Liver (tissue), 9 donors: Measurements from ENCODE around the gene ZNF606. TPM values are rescaled to one million over a fixed set of nuclear protein-coding genes. Genes with fewer than 3 reads are reported as not detected.

Source experiments
- DNase-seq: peaks from one replicate; pipeline ENCODE4 v3.0.0-alpha.2; 2017; ENCODE audit warnings: low spot score
- H3K27ac ChIP-seq, 2 donors: one replicate each; pipeline ENCODE4 v1.7.0; 2013; ENCODE audit warnings: inconsistent platforms in 2 of 2, low read length in 2 of 2, control low read depth in 1 of 2, low read depth in 1 of 2, mild to moderate bottlenecking in 1 of 2
- H3K27me3 ChIP-seq, 4 donors: one replicate each; pipeline versions ENCODE4 v1.6.1 to v1.7.0; 2013; ENCODE audit warnings: low read length in 3 of 4, inconsistent platforms in 1 of 4, mild to moderate bottlenecking in 1 of 4, moderate library complexity in 1 of 4; ENCODE audit not compliant: control insufficient read depth in 4 of 4, insufficient read depth in 4 of 4
- H3K36me3 ChIP-seq, 4 donors: one replicate each; pipeline versions ENCODE4 v1.6.1 to v1.7.0; 2013; ENCODE audit warnings: low read length in 3 of 4, mild to moderate bottlenecking in 3 of 4, low read depth in 1 of 4, moderate library complexity in 1 of 4; ENCODE audit not compliant: control insufficient read depth in 4 of 4, insufficient read depth in 3 of 4
- H3K4me1 ChIP-seq, 4 donors: one replicate each; pipeline versions ENCODE4 v1.6.1 to v1.7.0; 2013; ENCODE audit warnings: low read length in 3 of 4, mild to moderate bottlenecking in 3 of 4, moderate library complexity in 1 of 4; ENCODE audit not compliant: control insufficient read depth in 4 of 4, insufficient read depth in 4 of 4
- H3K4me3 ChIP-seq, 3 donors: one replicate each; pipeline versions ENCODE4 v1.6.1 to v1.7.0; 2013; ENCODE audit warnings: low read length in 3 of 3, control low read depth in 1 of 3, low read depth in 1 of 3, mild to moderate bottlenecking in 1 of 3
- H3K9ac ChIP-seq, 2 donors: one replicate each; pipeline ENCODE4 v1.7.0; 2013; ENCODE audit warnings: low read length in 2 of 2, mild to moderate bottlenecking in 2 of 2, moderate library complexity in 2 of 2, control low read depth in 1 of 2, low read depth in 1 of 2
- H3K9me3 ChIP-seq, 4 donors: one replicate each; pipeline versions ENCODE4 v1.6.1 to v1.7.0; 2013; ENCODE audit warnings: low read length in 3 of 4; ENCODE audit not compliant: control insufficient read depth in 4 of 4
- EGR1 ChIP-seq, 2 donors: IDR thresholded peaks; 2 replicates each; pipeline ENCODE4 v1.6.1; 2016 to 2018; ENCODE audit warnings: antibody characterized with exemption in 2 of 2, low read depth in 2 of 2
- FOXA1 ChIP-seq: IDR thresholded peaks from 2 replicates; pipeline ENCODE4 v1.6.1; 2016; ENCODE audit warnings: antibody characterized with exemption
- FOXA2 ChIP-seq: IDR thresholded peaks from 2 replicates; pipeline ENCODE4 v1.6.1; 2016; ENCODE audit warnings: antibody characterized with exemption
- GABPA ChIP-seq, 2 donors: IDR thresholded peaks in 1 of 2; conservative IDR thresholded peaks in 1 of 2; 2 replicates each; pipeline ENCODE4 v1.6.1; 2016; ENCODE audit warnings: antibody characterized with exemption in 2 of 2, mild to moderate bottlenecking in 1 of 2, moderate library complexity in 1 of 2
- HNF4A ChIP-seq, 2 donors: conservative IDR thresholded peaks; 2 replicates each; pipeline ENCODE4 v1.6.1; 2016; ENCODE audit warnings: antibody characterized with exemption in 2 of 2, mild to moderate bottlenecking in 2 of 2
- HNF4G ChIP-seq: IDR thresholded peaks from 2 replicates; pipeline ENCODE4 v1.6.1; 2016; ENCODE audit warnings: antibody characterized with exemption
- JUND ChIP-seq, 2 donors: IDR thresholded peaks; 2 replicates each; pipeline ENCODE4 v1.6.1; 2016; ENCODE audit warnings: antibody characterized with exemption in 2 of 2
- NR2F2 ChIP-seq: IDR thresholded peaks from 2 replicates; pipeline ENCODE4 v1.6.1; 2016; ENCODE audit warnings: antibody characterized with exemption
- RXRA ChIP-seq, 2 donors: IDR thresholded peaks; 2 replicates each; pipeline ENCODE4 v1.6.1; 2017 to 2018; ENCODE audit warnings: antibody characterized with exemption in 2 of 2, mild to moderate bottlenecking in 1 of 2
- SP1 ChIP-seq: IDR thresholded peaks from 2 replicates; pipeline ENCODE4 v1.6.1; 2018; ENCODE audit warnings: antibody characterized with exemption, mild to moderate bottlenecking
- TAF1 ChIP-seq: conservative IDR thresholded peaks from 2 replicates; pipeline ENCODE4 v1.6.1; 2016; ENCODE audit warnings: antibody characterized with exemption, mild to moderate bottlenecking
- YY1 ChIP-seq: IDR thresholded peaks from 2 replicates; pipeline ENCODE4 v1.6.1; 2016; ENCODE audit warnings: antibody characterized with exemption, mild to moderate bottlenecking
- WGBS: extraction: QIAGEN DNeasy Blood & Tissue Kit; methylation state at CpG from one replicate; pipeline ENCODE4 v1.1.7; 2013; 5-methylcytosine and 5-hydroxymethylcytosine counted together
- polyA plus RNA-seq, 2 donors: library from polyadenylated mRNA; stranded (reverse) in 1 of 2; unstranded in 1 of 2; fragments of 200-250 nt in 1 of 2; fragments of >200 nt in 1 of 2; fragmentation: Nextera tagmentation in 1 of 2; extraction: Ambion mirVana in 1 of 2; gene quantifications; one replicate each; pipeline versions ENCODE4 v1.2.1 to v1.2.3, GENCODE V29; 2013 to 2015
- total RNA-seq, 2 donors: library from RNA; depleted of rRNA; stranded (reverse); fragments of >200 nt; gene quantifications; one replicate each; pipeline ENCODE4 v1.2.3, GENCODE V29; 2014
- TF ChIP-seq, protein P1 (sequence below): IDR thresholded peaks from 2 replicates; pipeline ENCODE4 v1.6.1; 2016; ENCODE audit warnings: antibody characterized with exemption
- TF ChIP-seq, protein P2 (sequence below): IDR thresholded peaks from 2 replicates; pipeline ENCODE4 v1.6.1; 2016; ENCODE audit warnings: antibody characterized with exemption
- TF ChIP-seq, protein P3 (sequence below): IDR thresholded peaks from 2 replicates; pipeline ENCODE4 v1.6.1; 2016; ENCODE audit warnings: antibody characterized with exemption
- TF ChIP-seq, protein P4 (sequence below): fragments of 150-350 bp; IDR thresholded peaks from 2 replicates; pipeline ENCODE4 v1.5.1; 2017; ENCODE audit warnings: improper control_type of control experiment, low read depth, low read length; ENCODE audit not compliant: missing input control
- TF ChIP-seq, protein P5 (sequence below): IDR thresholded peaks from 2 replicates; pipeline ENCODE4 v1.6.1; 2016; ENCODE audit warnings: antibody characterized with exemption, mild to moderate bottlenecking
- donor health status: healthy.
- donor health status: healthy.
- donor health status: healthy.
- donor health status: healthy.
- donor health status: healthy.

The ZNF606 gene
- total and polyA plus RNA-seq, 4 donors: 3.2 to 12.8 (median 6.6) TPM

DNA sequence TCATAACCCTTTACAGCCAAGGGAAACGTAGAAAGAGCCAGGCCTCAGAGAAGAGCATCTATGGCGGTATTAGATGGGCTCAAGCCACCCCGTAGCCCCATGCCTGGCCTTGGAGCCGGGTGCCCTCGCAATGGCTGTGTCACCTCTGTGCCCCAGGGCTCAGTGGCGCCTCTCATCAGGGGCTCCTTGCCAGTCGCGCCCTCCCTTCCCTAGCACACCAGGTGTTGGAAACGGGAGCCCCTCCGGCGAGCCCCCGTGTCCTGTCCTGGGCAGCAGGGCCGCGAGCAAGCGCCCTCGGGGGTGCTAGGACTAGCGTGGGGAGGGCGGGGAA lies 55.6 kb downstream of the ZNF606 start:
- TF ChIP-seq, protein P1, sequence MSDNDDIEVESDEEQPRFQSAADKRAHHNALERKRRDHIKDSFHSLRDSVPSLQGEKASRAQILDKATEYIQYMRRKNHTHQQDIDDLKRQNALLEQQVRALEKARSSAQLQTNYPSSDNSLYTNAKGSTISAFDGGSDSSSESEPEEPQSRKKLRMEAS: no peak
- TF ChIP-seq, protein P2, sequence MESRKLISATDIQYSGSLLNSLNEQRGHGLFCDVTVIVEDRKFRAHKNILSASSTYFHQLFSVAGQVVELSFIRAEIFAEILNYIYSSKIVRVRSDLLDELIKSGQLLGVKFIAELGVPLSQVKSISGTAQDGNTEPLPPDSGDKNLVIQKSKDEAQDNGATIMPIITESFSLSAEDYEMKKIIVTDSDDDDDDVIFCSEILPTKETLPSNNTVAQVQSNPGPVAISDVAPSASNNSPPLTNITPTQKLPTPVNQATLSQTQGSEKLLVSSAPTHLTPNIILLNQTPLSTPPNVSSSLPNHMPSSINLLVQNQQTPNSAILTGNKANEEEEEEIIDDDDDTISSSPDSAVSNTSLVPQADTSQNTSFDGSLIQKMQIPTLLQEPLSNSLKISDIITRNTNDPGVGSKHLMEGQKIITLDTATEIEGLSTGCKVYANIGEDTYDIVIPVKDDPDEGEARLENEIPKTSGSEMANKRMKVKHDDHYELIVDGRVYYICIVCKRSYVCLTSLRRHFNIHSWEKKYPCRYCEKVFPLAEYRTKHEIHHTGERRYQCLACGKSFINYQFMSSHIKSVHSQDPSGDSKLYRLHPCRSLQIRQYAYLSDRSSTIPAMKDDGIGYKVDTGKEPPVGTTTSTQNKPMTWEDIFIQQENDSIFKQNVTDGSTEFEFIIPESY: no peak
- TF ChIP-seq JUND (IDR thresholded peaks at IDR 0.05) (no peak), FOXA2 (no peak), RXRA (IDR thresholded peaks at IDR 0.05) (no peak), TAF1 (no peak), FOXA1 (no peak), SP1 (no peak), HNF4G (no peak), HNF4A (conservative IDR thresholded peaks at IDR 0.05) (no peak), NR2F2 (no peak)
- TF ChIP-seq, protein P3, sequence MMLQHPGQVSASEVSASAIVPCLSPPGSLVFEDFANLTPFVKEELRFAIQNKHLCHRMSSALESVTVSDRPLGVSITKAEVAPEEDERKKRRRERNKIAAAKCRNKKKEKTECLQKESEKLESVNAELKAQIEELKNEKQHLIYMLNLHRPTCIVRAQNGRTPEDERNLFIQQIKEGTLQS: no peak
- TF ChIP-seq, protein P4, sequence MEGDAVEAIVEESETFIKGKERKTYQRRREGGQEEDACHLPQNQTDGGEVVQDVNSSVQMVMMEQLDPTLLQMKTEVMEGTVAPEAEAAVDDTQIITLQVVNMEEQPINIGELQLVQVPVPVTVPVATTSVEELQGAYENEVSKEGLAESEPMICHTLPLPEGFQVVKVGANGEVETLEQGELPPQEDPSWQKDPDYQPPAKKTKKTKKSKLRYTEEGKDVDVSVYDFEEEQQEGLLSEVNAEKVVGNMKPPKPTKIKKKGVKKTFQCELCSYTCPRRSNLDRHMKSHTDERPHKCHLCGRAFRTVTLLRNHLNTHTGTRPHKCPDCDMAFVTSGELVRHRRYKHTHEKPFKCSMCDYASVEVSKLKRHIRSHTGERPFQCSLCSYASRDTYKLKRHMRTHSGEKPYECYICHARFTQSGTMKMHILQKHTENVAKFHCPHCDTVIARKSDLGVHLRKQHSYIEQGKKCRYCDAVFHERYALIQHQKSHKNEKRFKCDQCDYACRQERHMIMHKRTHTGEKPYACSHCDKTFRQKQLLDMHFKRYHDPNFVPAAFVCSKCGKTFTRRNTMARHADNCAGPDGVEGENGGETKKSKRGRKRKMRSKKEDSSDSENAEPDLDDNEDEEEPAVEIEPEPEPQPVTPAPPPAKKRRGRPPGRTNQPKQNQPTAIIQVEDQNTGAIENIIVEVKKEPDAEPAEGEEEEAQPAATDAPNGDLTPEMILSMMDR: no peak
- Histone ChIP-seq H3K9ac (no peak overlapping the region), H3K4me1 (peaks cover 0 to 7% (median 3%) of the 10 kb centered on the region in 4 donors), H3K27ac (peak overlapping the region in 1 of 2 donors; percentile 52), H3K36me3 (peaks cover 3 to 21% (median 9%) of the 10 kb centered on the region in 4 donors), H3K4me3 (peak overlapping the region; percentile 41 to 80 (median 41)), H3K9me3 (peaks cover 26 to 61% (median 55%) of the 10 kb centered on the region in 4 donors), H3K27me3 (no peaks in the 10 kb centered on the region)
- DNase-seq: no peak
- 4% methylated on average over 18 of the region's 18 CpGs for WGBS

DNA sequence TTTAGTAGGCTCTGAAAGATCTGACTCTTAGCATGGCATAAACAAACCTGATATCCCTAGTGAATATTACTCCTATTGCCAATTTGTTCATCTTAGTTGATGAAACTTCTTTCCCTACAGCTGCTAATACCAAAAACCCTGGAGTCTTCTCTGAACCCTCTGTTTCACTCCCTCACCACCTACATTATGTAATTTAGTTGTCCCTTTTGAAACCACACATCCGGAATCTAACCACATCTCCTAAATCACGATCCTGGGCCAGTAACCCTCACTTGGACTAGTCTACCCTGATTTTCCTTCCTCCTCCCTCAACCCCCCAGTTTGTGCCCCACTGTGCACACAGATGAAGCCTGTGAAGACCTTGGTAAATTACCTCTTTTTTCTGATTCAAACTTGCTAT lies 56.3 kb downstream of the ZNF606 start:
- no peaks in the 10 kb centered on the region for H3K27me3 ChIP-seq
- DNase-seq: no peak
- no peak overlapping the region for H3K9ac ChIP-seq
- 70% methylated on average over 2 of the region's 2 CpGs for WGBS
- peak overlapping the region in 2 of 3 donors; percentile 41 for H3K4me3 ChIP-seq
- H3K4me1 ChIP-seq: peaks cover 0 to 7% (median 3%) of the 10 kb centered on the region in 4 donors
- peaks cover 32 to 68% (median 61%) of the 10 kb centered on the region in 4 donors for H3K9me3 ChIP-seq
- TF ChIP-seq, protein P2: no peak
- TF ChIP-seq YY1 (no peak), JUND (IDR thresholded peaks at IDR 0.05) (no peak), GABPA (IDR thresholded peaks at IDR 0.05 in 1 of 2, conservative IDR thresholded peaks at IDR 0.05 in 1 of 2) (no peak), HNF4A (conservative IDR thresholded peaks at IDR 0.05) (no peak), FOXA2 (no peak), EGR1 (IDR thresholded peaks at IDR 0.05; ENCODE audit: low read depth in 2 of 2) (no peak), HNF4G (no peak), SP1 (no peak), NR2F2 (no peak)
- TF ChIP-seq, protein P1: no peak
- TF ChIP-seq, protein P5, sequence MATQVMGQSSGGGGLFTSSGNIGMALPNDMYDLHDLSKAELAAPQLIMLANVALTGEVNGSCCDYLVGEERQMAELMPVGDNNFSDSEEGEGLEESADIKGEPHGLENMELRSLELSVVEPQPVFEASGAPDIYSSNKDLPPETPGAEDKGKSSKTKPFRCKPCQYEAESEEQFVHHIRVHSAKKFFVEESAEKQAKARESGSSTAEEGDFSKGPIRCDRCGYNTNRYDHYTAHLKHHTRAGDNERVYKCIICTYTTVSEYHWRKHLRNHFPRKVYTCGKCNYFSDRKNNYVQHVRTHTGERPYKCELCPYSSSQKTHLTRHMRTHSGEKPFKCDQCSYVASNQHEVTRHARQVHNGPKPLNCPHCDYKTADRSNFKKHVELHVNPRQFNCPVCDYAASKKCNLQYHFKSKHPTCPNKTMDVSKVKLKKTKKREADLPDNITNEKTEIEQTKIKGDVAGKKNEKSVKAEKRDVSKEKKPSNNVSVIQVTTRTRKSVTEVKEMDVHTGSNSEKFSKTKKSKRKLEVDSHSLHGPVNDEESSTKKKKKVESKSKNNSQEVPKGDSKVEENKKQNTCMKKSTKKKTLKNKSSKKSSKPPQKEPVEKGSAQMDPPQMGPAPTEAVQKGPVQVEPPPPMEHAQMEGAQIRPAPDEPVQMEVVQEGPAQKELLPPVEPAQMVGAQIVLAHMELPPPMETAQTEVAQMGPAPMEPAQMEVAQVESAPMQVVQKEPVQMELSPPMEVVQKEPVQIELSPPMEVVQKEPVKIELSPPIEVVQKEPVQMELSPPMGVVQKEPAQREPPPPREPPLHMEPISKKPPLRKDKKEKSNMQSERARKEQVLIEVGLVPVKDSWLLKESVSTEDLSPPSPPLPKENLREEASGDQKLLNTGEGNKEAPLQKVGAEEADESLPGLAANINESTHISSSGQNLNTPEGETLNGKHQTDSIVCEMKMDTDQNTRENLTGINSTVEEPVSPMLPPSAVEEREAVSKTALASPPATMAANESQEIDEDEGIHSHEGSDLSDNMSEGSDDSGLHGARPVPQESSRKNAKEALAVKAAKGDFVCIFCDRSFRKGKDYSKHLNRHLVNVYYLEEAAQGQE: no peak
- no peak overlapping the region for H3K27ac ChIP-seq
- H3K36me3 ChIP-seq: peaks cover 9 to 27% (median 15%) of the 10 kb centered on the region in 4 donors
